ENCODE results near the gene PRRT1B. TPM values are rescaled to one million over a fixed set of nuclear protein-coding genes. Genes with fewer than 3 reads are reported as not detected.
"Not testable (repeated sequence)": the region's sequence is repeated elsewhere in the genome, so short reads cannot be mapped to it uniquely, and the experiment has no call there.

The PRRT1B gene
- total RNA-seq, 4 donors from 2014 or later = 1.6 to 12.3 (median 5.7) TPM; not detected in 1

DNA sequence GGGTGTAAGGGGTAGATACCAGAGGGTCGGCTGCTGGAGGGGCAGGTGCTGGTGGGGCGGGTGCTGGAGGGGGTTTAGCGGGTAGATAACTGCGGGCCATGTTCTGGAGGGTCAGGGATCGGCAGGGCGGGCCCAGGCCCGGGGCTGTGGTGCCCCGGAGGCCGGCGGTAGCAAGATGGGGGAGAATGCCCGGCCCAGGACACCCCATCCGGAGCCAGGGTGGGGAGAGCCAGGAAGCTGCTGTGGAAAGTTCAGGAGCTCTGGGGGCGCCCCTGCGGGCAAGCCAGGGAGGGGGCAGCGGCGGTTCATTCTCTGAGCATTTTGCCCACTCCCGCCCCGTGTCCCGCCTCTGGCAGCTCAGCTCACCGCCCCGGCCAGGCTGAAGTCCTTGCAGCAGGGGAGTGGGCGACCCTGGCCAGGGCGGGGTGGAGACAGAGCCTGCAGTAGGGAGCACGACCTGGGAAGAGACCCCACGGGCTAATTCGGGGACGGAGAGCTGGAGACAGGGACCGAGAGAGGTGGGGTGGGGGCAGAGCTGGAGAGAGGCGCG is 538 bp downstream of the PRRT1B start:
- intact Hi-C loops (cut with DNase I; ENCODE audit: low total_unique reads) (no loop called here), in situ Hi-C loops (cut with MboI; ENCODE audit: low pct_ligation_motif_present in 1 of 4, low pct_unique_long_range_greater_than_20kb in 1 of 4, low sequenced_read_pairs in 3 of 4) (no loop called here)
- peak overlapping the region in 1 of 4 donors; percentile 44 for H3K27ac ChIP-seq
- TF ChIP-seq, protein P1, sequence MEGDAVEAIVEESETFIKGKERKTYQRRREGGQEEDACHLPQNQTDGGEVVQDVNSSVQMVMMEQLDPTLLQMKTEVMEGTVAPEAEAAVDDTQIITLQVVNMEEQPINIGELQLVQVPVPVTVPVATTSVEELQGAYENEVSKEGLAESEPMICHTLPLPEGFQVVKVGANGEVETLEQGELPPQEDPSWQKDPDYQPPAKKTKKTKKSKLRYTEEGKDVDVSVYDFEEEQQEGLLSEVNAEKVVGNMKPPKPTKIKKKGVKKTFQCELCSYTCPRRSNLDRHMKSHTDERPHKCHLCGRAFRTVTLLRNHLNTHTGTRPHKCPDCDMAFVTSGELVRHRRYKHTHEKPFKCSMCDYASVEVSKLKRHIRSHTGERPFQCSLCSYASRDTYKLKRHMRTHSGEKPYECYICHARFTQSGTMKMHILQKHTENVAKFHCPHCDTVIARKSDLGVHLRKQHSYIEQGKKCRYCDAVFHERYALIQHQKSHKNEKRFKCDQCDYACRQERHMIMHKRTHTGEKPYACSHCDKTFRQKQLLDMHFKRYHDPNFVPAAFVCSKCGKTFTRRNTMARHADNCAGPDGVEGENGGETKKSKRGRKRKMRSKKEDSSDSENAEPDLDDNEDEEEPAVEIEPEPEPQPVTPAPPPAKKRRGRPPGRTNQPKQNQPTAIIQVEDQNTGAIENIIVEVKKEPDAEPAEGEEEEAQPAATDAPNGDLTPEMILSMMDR (IDR thresholded peaks at IDR 0.05) = no peak
- TF ChIP-seq EP300 (IDR thresholded peaks at IDR 0.05; ENCODE audit: low read depth) (no peak), POLR2A (IDR thresholded peaks at IDR 0.05) (no peak), POLR2AphosphoS5 (IDR thresholded peaks at IDR 0.05) (no peak)
- no peaks in the 10 kb centered on the region for H3K36me3 ChIP-seq
- peaks cover 8 to 18% of the 10 kb centered on the region in 2 donors for H3K9me3 ChIP-seq
- WGBS, 2 donors (ENCODE audit: low coverage in 1 of 2) = 3% methylated on average over 30 of the region's 30 CpGs; no CpG with 5 or more reads in 1 of the 2 donors
- H3K27me3 ChIP-seq = peaks cover 50% of the 10 kb centered on the region
- no peak for DNase-seq
- H3K4me3 ChIP-seq = peak overlapping the region; percentile 1 to 46 (median 20)
- peaks cover 8 to 17% (median 15%) of the 10 kb centered on the region in 4 donors for H3K4me1 ChIP-seq

DNA sequence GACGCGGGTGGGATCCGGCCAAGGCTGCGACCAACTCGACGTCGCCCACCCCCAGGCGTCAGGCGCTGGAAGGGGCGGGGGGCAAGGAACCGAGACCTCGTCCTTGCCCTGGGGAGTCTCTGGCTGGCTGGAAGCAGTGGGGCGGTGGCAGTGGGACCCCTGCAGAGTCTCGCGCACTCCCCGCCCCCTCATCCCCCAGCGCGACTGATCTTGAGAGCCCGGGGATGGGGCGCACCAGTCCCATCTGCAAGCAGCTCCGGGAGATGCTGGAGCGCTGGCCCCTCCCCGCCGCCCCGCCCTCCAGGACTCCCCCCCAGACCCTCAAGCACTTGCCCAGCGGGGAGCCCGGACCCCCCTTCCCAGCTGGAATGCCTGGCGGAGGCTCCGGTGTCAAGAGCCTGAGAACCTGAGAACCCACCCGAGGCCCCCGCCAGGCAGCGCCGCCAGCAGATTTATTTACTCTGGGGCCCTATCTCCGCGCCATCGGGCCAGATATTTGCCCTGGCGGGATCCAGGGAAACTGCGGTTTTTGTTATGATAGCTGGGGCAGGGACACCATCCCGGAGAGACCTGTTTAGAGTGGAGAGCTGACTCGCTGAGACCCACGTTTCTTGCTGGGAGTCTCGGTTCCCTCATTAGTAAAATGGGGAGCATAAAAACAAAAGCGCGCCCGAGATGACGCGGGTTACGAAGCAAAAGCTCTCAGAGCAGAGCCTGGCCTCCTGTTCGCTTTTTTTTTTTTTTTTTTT is 1.2 kb downstream of the PRRT1B start:
- no peak overlapping the region for H3K27ac ChIP-seq
- no peak for TF ChIP-seq POLR2A (IDR thresholded peaks at IDR 0.05)
- TF ChIP-seq, protein P1 (IDR thresholded peaks at IDR 0.05) = no peak
- TF ChIP-seq POLR2AphosphoS5 (IDR thresholded peaks at IDR 0.05) = no peak
- no peak for TF ChIP-seq EP300 (IDR thresholded peaks at IDR 0.05; ENCODE audit: low read depth)
- no peaks in the 10 kb centered on the region for H3K36me3 ChIP-seq
- 2% methylated on average over 41 of the region's 49 CpGs; no CpG with 5 or more reads in 1 of the 2 donors for WGBS, 2 donors (ENCODE audit: low coverage in 1 of 2)
- peaks cover 8 to 17% (median 15%) of the 10 kb centered on the region in 4 donors for H3K4me1 ChIP-seq
- no peak for DNase-seq
- in situ Hi-C loops (cut with MboI; ENCODE audit: low pct_ligation_motif_present in 1 of 4, low pct_unique_long_range_greater_than_20kb in 1 of 4, low sequenced_read_pairs in 3 of 4) (no loop called here), intact Hi-C loops (cut with DNase I; ENCODE audit: low total_unique reads) (no loop called here)
- H3K27me3 ChIP-seq = peaks cover 50% of the 10 kb centered on the region
- H3K9me3 ChIP-seq = peaks cover 8 to 18% of the 10 kb centered on the region in 2 donors
- H3K4me3 ChIP-seq = peak overlapping the region; percentile 1 to 46 (median 20)

DNA sequence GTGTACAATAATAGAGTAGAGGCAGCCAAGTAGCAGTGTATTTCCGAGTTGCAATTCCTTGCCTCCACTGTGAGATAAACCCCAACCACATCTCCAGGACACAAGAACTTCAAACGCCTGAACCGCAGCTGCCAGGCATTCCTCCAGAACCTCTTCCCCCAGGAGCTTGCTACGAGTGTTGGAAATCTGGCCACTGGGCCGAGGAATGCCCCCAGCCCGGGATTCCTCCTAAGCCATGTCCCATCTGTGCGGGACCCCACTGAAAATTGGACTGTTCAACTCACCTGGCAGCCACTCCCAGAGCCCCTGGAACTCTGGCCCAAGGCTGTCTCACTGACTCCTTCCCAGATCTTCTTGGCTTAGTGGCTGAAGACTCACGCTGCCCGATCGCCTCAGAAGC is 3.9 kb downstream of the PRRT1B start:
- DNase-seq; H3K4me3 ChIP-seq; intact Hi-C loops (cut with DNase I; ENCODE audit: low total_unique reads); in situ Hi-C loops (cut with MboI; ENCODE audit: low pct_ligation_motif_present in 1 of 4, low pct_unique_long_range_greater_than_20kb in 1 of 4, low sequenced_read_pairs in 3 of 4); H3K27ac ChIP-seq; H3K36me3 ChIP-seq; H3K9me3 ChIP-seq: not testable (repeated sequence)
- WGBS, 2 donors (ENCODE audit: low coverage in 1 of 2) = 88 to 100% methylated on average over 3 to 10 of the region's 10 CpGs
- peaks cover 62% of the 10 kb centered on the region for H3K27me3 ChIP-seq
- H3K4me1 ChIP-seq = peaks cover 8 to 17% (median 15%) of the 10 kb centered on the region in 4 donors

DNA sequence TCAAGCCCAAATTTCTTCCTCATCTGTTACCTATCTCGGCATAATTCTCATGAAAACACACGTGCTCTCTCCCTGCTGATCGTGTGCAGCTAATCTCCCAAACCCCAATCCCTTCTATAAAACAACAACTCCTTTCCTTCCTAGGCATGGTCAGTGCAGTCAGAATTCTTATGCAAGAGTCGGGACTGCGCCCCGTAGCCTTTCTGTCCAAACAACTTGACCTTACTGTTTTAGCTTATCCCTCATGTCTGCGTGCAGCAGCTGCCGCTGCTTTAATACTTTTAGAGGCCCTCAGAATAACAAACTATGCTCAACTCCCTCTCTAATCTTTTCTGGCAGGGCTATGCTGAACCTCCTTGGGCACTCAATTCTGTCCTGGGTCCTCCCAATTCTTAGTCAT is 5.1 kb downstream of the PRRT1B start:
- peaks cover 8 to 16% (median 15%) of the 10 kb centered on the region in 4 donors for H3K4me1 ChIP-seq
- H3K9me3 ChIP-seq; intact Hi-C loops (cut with DNase I; ENCODE audit: low total_unique reads); DNase-seq; H3K27ac ChIP-seq; H3K36me3 ChIP-seq; H3K4me3 ChIP-seq: not testable (repeated sequence)
- in situ Hi-C loops (cut with MboI; ENCODE audit: low pct_ligation_motif_present in 1 of 4, low pct_unique_long_range_greater_than_20kb in 1 of 4, low sequenced_read_pairs in 3 of 4) = loop anchor here in 1 of 4 donors (25.0 kb wide), 1 partner anchor 712 kb away; no protein-coding TSS in a partner anchor
- H3K27me3 ChIP-seq = peaks cover 67% of the 10 kb centered on the region
- WGBS, 2 donors (ENCODE audit: low coverage in 1 of 2) = 74 to 88% methylated on average over 6 to 8 of the region's 8 CpGs

DNA sequence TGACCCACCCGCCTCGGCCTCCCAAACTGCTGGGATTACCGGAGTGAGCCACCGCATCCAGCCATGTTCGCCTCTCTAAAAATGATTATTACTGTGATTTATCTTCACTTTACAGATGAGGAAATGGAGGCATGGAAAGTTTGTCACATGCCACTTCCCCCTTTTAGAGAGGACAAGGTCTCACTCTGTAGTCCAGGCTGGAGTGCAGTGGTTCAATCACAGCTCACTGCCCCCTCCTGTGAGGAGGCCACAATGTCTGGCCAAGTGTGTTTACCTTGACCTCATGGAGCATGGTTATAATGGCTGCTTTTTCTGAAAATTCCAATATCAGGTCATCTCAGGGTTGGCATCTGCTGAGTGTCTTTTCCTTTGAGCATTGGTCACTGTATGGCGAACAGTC is 6.7 kb downstream of the PRRT1B start:
- 50 to 96% methylated on average over 2 to 6 of the region's 6 CpGs for WGBS, 2 donors (ENCODE audit: low coverage in 1 of 2)
- H3K4me1 ChIP-seq = peaks cover 0 to 2% (median under 1%) of the 10 kb centered on the region in 4 donors
- H3K4me3 ChIP-seq = no peak overlapping the region
- DNase-seq = no peak
- H3K27ac ChIP-seq = no peak overlapping the region
- in situ Hi-C loops (cut with MboI; ENCODE audit: low pct_ligation_motif_present in 1 of 4, low pct_unique_long_range_greater_than_20kb in 1 of 4, low sequenced_read_pairs in 3 of 4) = loop anchor here in 1 of 4 donors (25.0 kb wide), 1 partner anchor 710 kb away; no protein-coding TSS in a partner anchor
- no peaks in the 10 kb centered on the region for H3K9me3 ChIP-seq
- intact Hi-C loops (cut with DNase I; ENCODE audit: low total_unique reads) = no loop called here
- TF ChIP-seq EP300 (IDR thresholded peaks at IDR 0.05; ENCODE audit: low read depth) = no peak
- H3K27me3 ChIP-seq = peaks cover 58% of the 10 kb centered on the region
- H3K36me3 ChIP-seq = no peaks in the 10 kb centered on the region

Measured in transverse colon (tissue), 4 donors.